Endothelial cell (in vitro differentiated cells): ENCODE data around the gene CARD11. TPM values are rescaled to one million over a fixed set of nuclear protein-coding genes. Genes with fewer than 3 reads are reported as not detected.

Experiments used
- DNase-seq: peaks from one replicate; pipeline ENCODE4 v3.0.0; 2021; ENCODE audit warnings: low spot score
- H3K27ac Mint-ChIP-seq: one replicate; pipeline ENCODE4 v1.8.0; 2021; ENCODE audit warnings: mixed read lengths, inconsistent platforms; ENCODE audit not compliant: unreplicated experiment
- H3K27me3 Mint-ChIP-seq: one replicate; pipeline ENCODE4 v1.8.0; 2021; ENCODE audit warnings: mild to moderate bottlenecking, moderate library complexity, mixed read lengths, inconsistent platforms; ENCODE audit not compliant: unreplicated experiment
- H3K36me3 Mint-ChIP-seq: one replicate; pipeline ENCODE4 v1.8.0; 2021; ENCODE audit warnings: mild to moderate bottlenecking, low read depth, mixed read lengths, inconsistent platforms; ENCODE audit not compliant: unreplicated experiment
- H3K4me1 Mint-ChIP-seq: one replicate; pipeline ENCODE4 v1.8.0; 2021; ENCODE audit warnings: mild to moderate bottlenecking, mixed read lengths, inconsistent platforms; ENCODE audit not compliant: unreplicated experiment
- H3K4me3 Mint-ChIP-seq: one replicate; pipeline ENCODE4 v1.8.0; 2021; ENCODE audit warnings: mild to moderate bottlenecking, mixed read lengths, inconsistent platforms; ENCODE audit not compliant: unreplicated experiment
- H3K9me3 Mint-ChIP-seq: one replicate; pipeline ENCODE4 v1.8.0; 2021; ENCODE audit warnings: mixed read lengths, inconsistent platforms; ENCODE audit not compliant: unreplicated experiment
- CTCF ChIP-seq: fragments of 200-600 bp; sonication (generic); IDR thresholded peaks from one replicate; pipeline ENCODE4 v1.5.0; 2021; ENCODE audit warnings: antibody characterized with exemption; ENCODE audit not compliant: unreplicated experiment
- total RNA-seq: library from RNA; stranded (reverse); fragmentation: NEBNext Ultra II Directional; extraction: Animal tissue kit (Norgen Biotek cat#: 25700); gene quantifications from one replicate; pipeline ENCODE4 v1.2.1, GENCODE V29; 2021; ENCODE audit not compliant: unreplicated experiment

CARD11 gene
- total RNA-seq, 1 donor from 2014 or later = 3.9 TPM

DNA sequence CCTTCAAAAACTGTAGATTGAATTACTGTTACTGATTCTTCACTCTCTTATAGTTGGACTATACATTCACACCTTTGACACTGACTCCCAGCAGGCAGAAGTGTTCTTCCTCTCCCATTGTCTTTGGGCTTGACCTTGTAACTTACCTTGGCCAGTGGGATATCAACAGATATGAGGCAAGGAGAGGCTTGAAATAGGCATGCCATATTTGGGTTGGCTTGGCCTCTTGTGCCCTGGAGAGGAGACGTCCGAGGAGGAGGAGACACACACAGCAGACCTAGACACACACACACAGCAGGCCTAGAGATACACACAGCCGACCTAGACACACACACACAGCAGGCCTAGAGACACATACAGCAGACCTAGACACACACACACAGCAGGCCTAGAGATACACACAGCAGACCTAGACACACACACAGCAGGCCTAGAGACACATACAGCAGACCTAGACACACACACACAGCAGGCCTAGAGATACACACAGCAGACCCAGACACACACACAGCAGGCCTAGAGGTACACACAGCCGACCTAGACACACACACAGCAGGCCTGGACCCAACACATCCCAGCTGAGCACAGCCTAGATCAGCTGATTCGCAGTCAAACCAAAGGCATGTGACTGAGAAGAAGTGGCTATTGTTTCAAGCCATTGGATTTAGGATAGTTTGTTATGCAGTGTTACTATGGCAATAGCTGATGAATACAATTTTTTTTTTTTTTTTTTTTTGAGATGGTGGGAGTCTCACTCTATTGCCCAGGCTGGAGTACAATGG is 187.1 kb downstream of the CARD11 start:
- Mint-ChIP-seq H3K27me3 (peaks cover 2% of the 10 kb centered on the region), H3K4me1 (no peaks in the 10 kb centered on the region), H3K9me3 (no peaks in the 10 kb centered on the region), H3K36me3 (peaks cover 5% of the 10 kb centered on the region), H3K27ac (no peak overlapping the region), H3K4me3 (no peak overlapping the region)
- DNase-seq = no peak
- TF ChIP-seq CTCF = no peak

Other genes with a start within 250 kb of the CARD11 start
- gene GNA12, start 199.6 kb downstream of the CARD11 start, total RNA-seq = 105 TPM